Measurements from ENCODE around the gene ZGPAT. TPM values are rescaled to one million over a fixed set of nuclear protein-coding genes. Genes with fewer than 3 reads are reported as not detected.

Gene ZGPAT
- total and polyA plus RNA-seq, 2 donors (not counting 3 experiments of a cell fraction or from before 2014, with no cell fraction given), result 23.1 to 29.3 TPM

- Histone ChIP-seq H3K36me3 (ENCODE audit: control insufficient read depth in 2 of 2, extremely low read depth in 1 of 2, insufficient read depth in 2 of 2, low read length in 2 of 2) (peaks cover 0 to 4% of the 10 kb centered on the region in 2 experiments), H3K9me3 (replicated peaks; ENCODE audit: control insufficient read depth, insufficient read depth, low read length) (no peaks in the 10 kb centered on the region), H3K4me3 (replicated peaks in 1 of 3; ENCODE audit: insufficient read depth in 1 of 3, low read depth in 1 of 3, low read length in 3 of 3) (no peak overlapping the region), H3K4me1 (ENCODE audit: control insufficient read depth, extremely low read depth, insufficient read depth, low read length) (no peaks in the 10 kb centered on the region), H3K79me2 (ENCODE audit: control insufficient read depth, insufficient read depth, low read length) (no peaks in the 10 kb centered on the region), H3K27me3 (ENCODE audit: control insufficient read depth in 2 of 2, insufficient read depth in 2 of 2, low read length in 2 of 2) (no peaks in the 10 kb centered on the region), H3K9me1 (replicated peaks; ENCODE audit: control insufficient read depth, extremely low read depth, insufficient read depth, low read length) (no peaks in the 10 kb centered on the region), H4K20me1 (replicated peaks; ENCODE audit: control insufficient read depth, extremely low read depth, insufficient read depth, low read length) (no peaks in the 10 kb centered on the region), H2AFZ (ENCODE audit: low read depth, low read length) (no peak overlapping the region), H3K4me2 (ENCODE audit: insufficient read depth, low read length) (no peak overlapping the region), H3K27ac (ENCODE audit: insufficient read depth, low read depth, low read length) (no peak overlapping the region), H3K9ac (replicated peaks; ENCODE audit: extremely low read depth, insufficient read depth, low read length) (no peak overlapping the region)
- CTCF ChIA-PET, result no interaction called here
- FAIRE-seq (no peak), DNase-seq (ENCODE audit: low read depth, low spot score) (no peak)
- BruUV-seq (replicated peaks), result no TSS peak
- TF ChIP-seq, protein P1, sequence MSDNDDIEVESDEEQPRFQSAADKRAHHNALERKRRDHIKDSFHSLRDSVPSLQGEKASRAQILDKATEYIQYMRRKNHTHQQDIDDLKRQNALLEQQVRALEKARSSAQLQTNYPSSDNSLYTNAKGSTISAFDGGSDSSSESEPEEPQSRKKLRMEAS (IDR thresholded peaks at IDR 0.05; ENCODE audit: insufficient read depth, insufficient read length), result no peak
- TF ChIP-seq FOS (IDR thresholded peaks at IDR 0.05; ENCODE audit: borderline replicate concordance, insufficient read depth, low read length) (no peak), GATA2 (IDR thresholded peaks at IDR 0.05; ENCODE audit: insufficient read depth, insufficient read length, low read depth, low read length) (no peak), CTCF (IDR thresholded peaks at IDR 0.05; ENCODE audit: extremely low read depth in 1 of 2, insufficient read depth in 1 of 2, low read depth in 1 of 2, low read length in 2 of 2) (no peak), POLR2A (IDR thresholded peaks at IDR 0.05; ENCODE audit: low read depth, low read length) (no peak), JUN (IDR thresholded peaks at IDR 0.05; ENCODE audit: borderline replicate concordance, insufficient read depth, insufficient read length, low read depth) (no peak), MYC (IDR thresholded peaks at IDR 0.05; ENCODE audit: low read depth, low read length) (no peak), POLR2AphosphoS5 (IDR thresholded peaks at IDR 0.05; ENCODE audit: insufficient read depth, low read depth, low read length) (no peak), EZH2 (IDR thresholded peaks at IDR 0.05; ENCODE audit: borderline replicate concordance, low read depth, low read length, severe bottlenecking) (no peak)
- dilution Hi-C loops (cut with MboI; ENCODE audit: extremely low pct_ligation_motif_present, low sequenced_read_pairs) (no loop called here), intact Hi-C loops (cut with micrococcal nuclease) (no loop called here)
- POLR2A ChIA-PET, result no interaction called here
Observed at GRCh38 chr20:63748070-63748933, 40.5 kb downstream of the ZGPAT start.
